ENCODE results near the gene TRIM2.

TRIM2 gene

DNA sequence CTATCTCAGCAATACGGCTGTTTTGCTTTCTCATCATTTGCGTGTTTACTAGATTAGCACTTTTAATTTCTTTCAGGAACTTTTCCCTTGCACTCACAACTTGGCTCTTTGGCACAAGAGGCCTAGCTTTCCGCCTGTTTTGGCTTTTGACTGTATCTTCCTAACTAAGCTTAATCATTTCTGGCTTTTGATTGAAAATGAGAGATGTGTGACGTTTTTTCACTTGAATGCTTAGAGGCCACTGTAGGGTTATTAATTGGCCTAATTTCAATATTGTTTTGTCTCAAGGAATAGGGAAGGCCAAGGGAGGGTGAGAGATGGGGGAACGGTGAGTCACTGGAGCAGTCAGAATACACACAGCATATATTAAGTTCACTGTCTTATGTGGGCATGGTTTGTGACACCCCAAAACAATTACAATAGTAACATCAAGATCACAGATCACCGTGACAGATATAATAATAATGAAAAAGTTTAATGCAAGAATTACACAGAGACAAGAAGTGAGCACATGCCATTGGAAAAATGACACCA lies 167.5 kb downstream of the TRIM2 start:
- Histone ChIP-seq H3K4me3 (IDR thresholded peaks at IDR 0.05; ENCODE audit: insufficient read depth, low read depth, low read length) (no peak overlapping the region), H3K79me2 (ENCODE audit: insufficient read depth, low read depth) (no peaks in the 10 kb centered on the region), H3K27me3 (ENCODE audit: insufficient read depth, low read depth) (no peaks in the 10 kb centered on the region), H3K9ac (no peak overlapping the region), H3K27ac (no peak overlapping the region), H2AFZ (ENCODE audit: low read depth) (no peak overlapping the region), H3K36me3 (ENCODE audit: insufficient read depth) (no peaks in the 10 kb centered on the region), H4K20me1 (ENCODE audit: insufficient read depth) (no peaks in the 10 kb centered on the region), H3K4me1 (ENCODE audit: low read depth, poor library complexity, severe bottlenecking) (no peaks in the 10 kb centered on the region), H3K4me2 (no peak overlapping the region)
- TF ChIP-seq, protein P1, sequence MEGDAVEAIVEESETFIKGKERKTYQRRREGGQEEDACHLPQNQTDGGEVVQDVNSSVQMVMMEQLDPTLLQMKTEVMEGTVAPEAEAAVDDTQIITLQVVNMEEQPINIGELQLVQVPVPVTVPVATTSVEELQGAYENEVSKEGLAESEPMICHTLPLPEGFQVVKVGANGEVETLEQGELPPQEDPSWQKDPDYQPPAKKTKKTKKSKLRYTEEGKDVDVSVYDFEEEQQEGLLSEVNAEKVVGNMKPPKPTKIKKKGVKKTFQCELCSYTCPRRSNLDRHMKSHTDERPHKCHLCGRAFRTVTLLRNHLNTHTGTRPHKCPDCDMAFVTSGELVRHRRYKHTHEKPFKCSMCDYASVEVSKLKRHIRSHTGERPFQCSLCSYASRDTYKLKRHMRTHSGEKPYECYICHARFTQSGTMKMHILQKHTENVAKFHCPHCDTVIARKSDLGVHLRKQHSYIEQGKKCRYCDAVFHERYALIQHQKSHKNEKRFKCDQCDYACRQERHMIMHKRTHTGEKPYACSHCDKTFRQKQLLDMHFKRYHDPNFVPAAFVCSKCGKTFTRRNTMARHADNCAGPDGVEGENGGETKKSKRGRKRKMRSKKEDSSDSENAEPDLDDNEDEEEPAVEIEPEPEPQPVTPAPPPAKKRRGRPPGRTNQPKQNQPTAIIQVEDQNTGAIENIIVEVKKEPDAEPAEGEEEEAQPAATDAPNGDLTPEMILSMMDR (conservative IDR thresholded peaks at IDR 0.05; ENCODE audit: low read depth, low read length): no peak

DNA sequence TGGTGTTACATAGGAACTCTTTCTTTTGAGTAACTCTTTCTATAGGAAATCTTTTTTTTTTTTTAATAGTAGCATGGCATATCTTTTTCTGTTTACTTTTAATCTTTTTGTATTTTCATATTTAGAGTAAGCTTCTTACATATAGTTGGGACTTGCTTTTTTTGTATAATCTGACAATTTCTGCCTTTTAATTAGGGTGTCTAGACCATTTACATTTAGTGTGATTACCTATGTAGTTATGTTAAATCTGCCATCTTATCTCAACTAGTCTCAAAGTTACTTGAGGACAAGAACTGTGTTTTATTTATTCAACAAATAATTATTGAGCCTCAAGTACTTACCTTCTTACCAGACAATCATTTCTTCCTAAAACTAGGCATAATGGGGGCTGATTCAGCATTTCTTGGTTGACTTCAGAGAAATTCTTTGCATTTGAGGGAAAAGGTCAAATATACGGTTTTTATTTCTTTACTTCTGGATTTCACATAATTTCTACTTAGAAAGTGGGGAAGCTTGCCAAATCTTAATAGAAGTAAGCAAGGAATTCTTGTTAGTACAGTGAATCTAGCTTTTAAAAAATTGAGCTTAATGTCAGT lies 168.8 kb downstream of the TRIM2 start:
- Histone ChIP-seq H3K4me2 (no peak overlapping the region), H3K9ac (no peak overlapping the region), H3K27ac (no peak overlapping the region), H3K27me3 (ENCODE audit: insufficient read depth, low read depth) (no peaks in the 10 kb centered on the region), H3K4me3 (IDR thresholded peaks at IDR 0.05; ENCODE audit: insufficient read depth, low read depth, low read length) (no peak overlapping the region), H3K79me2 (ENCODE audit: insufficient read depth, low read depth) (no peaks in the 10 kb centered on the region), H3K36me3 (ENCODE audit: insufficient read depth) (no peaks in the 10 kb centered on the region), H4K20me1 (ENCODE audit: insufficient read depth) (no peaks in the 10 kb centered on the region), H2AFZ (ENCODE audit: low read depth) (no peak overlapping the region), H3K4me1 (ENCODE audit: low read depth, poor library complexity, severe bottlenecking) (no peaks in the 10 kb centered on the region)
- TF ChIP-seq, protein P1 (conservative IDR thresholded peaks at IDR 0.05; ENCODE audit: low read depth, low read length): no peak

GRCh38 chr4:153374442-153374841 lies 170.2 kb downstream of the TRIM2 start:
- Histone ChIP-seq H3K4me3 (IDR thresholded peaks at IDR 0.05; ENCODE audit: insufficient read depth, low read depth, low read length) (no peak overlapping the region), H3K36me3 (ENCODE audit: insufficient read depth) (no peaks in the 10 kb centered on the region), H3K27me3 (ENCODE audit: insufficient read depth, low read depth) (no peaks in the 10 kb centered on the region), H3K9ac (no peak overlapping the region), H4K20me1 (ENCODE audit: insufficient read depth) (no peaks in the 10 kb centered on the region), H2AFZ (ENCODE audit: low read depth) (no peak overlapping the region), H3K27ac (no peak overlapping the region), H3K4me2 (no peak overlapping the region), H3K4me1 (ENCODE audit: low read depth, poor library complexity, severe bottlenecking) (no peaks in the 10 kb centered on the region), H3K79me2 (ENCODE audit: insufficient read depth, low read depth) (no peaks in the 10 kb centered on the region)
- TF ChIP-seq, protein P1 (conservative IDR thresholded peaks at IDR 0.05; ENCODE audit: low read depth, low read length): no peak

- Histone ChIP-seq H3K79me2 (ENCODE audit: insufficient read depth, low read depth) (no peaks in the 10 kb centered on the region), H3K4me2 (no peak overlapping the region), H3K4me1 (ENCODE audit: low read depth, poor library complexity, severe bottlenecking) (no peaks in the 10 kb centered on the region), H3K36me3 (ENCODE audit: insufficient read depth) (no peaks in the 10 kb centered on the region), H4K20me1 (ENCODE audit: insufficient read depth) (no peaks in the 10 kb centered on the region), H3K27me3 (ENCODE audit: insufficient read depth, low read depth) (no peaks in the 10 kb centered on the region), H3K27ac (no peak overlapping the region), H3K9ac (no peak overlapping the region), H2AFZ (ENCODE audit: low read depth) (no peak overlapping the region), H3K4me3 (IDR thresholded peaks at IDR 0.05; ENCODE audit: insufficient read depth, low read depth, low read length) (no peak overlapping the region)
- TF ChIP-seq, protein P1 (conservative IDR thresholded peaks at IDR 0.05; ENCODE audit: low read depth, low read length): no peak
Observed at GRCh38 chr4:153375303-153375702, 171.1 kb downstream of the TRIM2 start.
